Stomach smooth muscle (tissue), 2 donors: Measurements from ENCODE around the gene SLC38A10.

ENCODE experiments used
- H3K27ac ChIP-seq: one replicate; pipeline ENCODE4 v1.7.0; 2013; ENCODE audit warnings: mild to moderate bottlenecking, low read length, inconsistent platforms
- H3K27me3 ChIP-seq, 2 donors: one replicate each; pipeline ENCODE4 v1.7.0; 2013; ENCODE audit warnings: low read length in 2 of 2; ENCODE audit not compliant: insufficient read depth in 2 of 2, control insufficient read depth in 1 of 2
- H3K36me3 ChIP-seq, 2 donors: one replicate each; pipeline ENCODE4 v1.7.0; 2013; ENCODE audit warnings: low read length in 2 of 2; ENCODE audit not compliant: control insufficient read depth in 2 of 2, insufficient read depth in 2 of 2
- H3K4me1 ChIP-seq: one replicate; pipeline ENCODE4 v1.7.0; 2013; ENCODE audit warnings: low read length; ENCODE audit not compliant: control insufficient read depth, insufficient read depth
- H3K4me3 ChIP-seq, 2 donors: one replicate each; pipeline ENCODE4 v1.7.0; 2013; ENCODE audit warnings: low read length in 2 of 2
- H3K9ac ChIP-seq, 2 donors: one replicate each; pipeline ENCODE4 v1.7.0; 2013; ENCODE audit warnings: low read length in 2 of 2, mild to moderate bottlenecking in 1 of 2
- H3K9me3 ChIP-seq, 2 donors: one replicate each; pipeline ENCODE4 v1.7.0; 2013; ENCODE audit warnings: low read length in 2 of 2; ENCODE audit not compliant: control insufficient read depth in 2 of 2
- donor health status: healthy.
- donor health status: Pancreatic carcinoma.

The SLC38A10 gene

DNA sequence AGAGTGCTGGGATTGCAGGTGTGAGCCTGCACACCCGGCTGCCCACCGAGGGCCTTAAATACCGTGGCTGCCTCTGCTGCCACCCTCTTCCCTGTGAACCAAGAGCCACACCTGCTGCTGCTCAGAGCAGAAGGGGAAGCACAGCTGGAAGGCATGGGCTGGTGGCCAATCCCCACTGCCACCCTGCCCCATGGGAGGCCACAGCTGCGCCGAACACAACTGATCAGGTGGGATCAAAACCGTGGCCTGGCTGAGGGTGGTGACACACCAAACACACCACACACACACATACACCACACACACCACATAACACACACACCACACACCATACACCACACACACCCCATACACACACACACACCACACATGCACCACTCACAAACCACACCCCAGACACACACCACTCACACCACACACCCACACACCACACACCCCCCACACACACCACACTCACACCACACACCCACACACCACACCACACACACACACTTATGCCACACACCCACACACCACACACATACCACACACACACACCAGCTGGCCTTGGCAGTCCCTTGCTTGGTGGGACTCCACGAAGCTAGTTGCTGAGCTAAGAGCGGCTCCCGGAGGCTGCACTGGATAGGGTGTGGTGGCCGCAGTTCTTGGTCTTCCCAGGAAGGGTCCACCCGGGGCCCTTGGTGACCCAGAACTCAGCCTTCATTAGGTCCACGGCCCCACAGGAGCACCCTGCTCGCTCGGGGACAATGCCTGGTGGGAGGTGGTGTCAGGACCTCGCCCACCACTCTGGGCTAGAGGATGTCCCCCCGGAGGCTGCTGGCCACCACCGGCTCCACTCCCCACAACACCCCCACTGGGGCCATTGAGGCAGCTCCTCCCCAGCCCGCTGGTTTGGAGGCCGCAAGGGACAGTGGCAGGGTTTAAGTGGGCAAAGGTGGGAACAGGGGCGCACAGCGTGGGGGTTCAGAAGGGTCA lies 87.2 kb downstream of the SLC38A10 start:
- Histone ChIP-seq H3K4me3 (no peak overlapping the region), H3K4me1 (no peaks in the 10 kb centered on the region), H3K27ac (no peak overlapping the region), H3K9ac (no peak overlapping the region), H3K9me3 (no peaks in the 10 kb centered on the region), H3K36me3 (no peaks in the 10 kb centered on the region), H3K27me3 (no peaks in the 10 kb centered on the region)

DNA sequence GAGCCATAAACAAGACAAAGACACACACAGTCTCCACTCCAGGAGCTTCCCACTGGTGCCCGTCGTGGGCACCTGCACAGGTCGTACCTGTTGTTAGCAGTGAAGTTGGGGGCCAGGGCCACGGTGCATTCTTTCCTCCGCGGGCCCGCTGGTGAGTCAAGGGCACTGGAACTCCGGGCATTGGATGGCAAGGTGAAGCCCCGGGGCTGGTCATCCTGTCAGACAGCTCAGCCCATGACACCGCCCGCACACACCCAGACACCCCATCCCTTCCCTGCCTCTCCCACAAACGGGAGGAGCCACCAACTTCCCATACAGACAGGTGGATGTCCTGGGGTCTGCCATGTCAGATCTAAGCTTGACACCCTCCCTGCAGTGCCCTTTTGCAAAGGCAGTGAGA lies 88.5 kb downstream of the SLC38A10 start:
- H3K9me3 ChIP-seq, result no peaks in the 10 kb centered on the region
- H3K9ac ChIP-seq, result no peak overlapping the region
- H3K27ac ChIP-seq, result no peak overlapping the region
- H3K4me3 ChIP-seq, result no peak overlapping the region
- no peaks in the 10 kb centered on the region for H3K27me3 ChIP-seq
- H3K36me3 ChIP-seq, result no peaks in the 10 kb centered on the region
- H3K4me1 ChIP-seq, result no peaks in the 10 kb centered on the region

DNA sequence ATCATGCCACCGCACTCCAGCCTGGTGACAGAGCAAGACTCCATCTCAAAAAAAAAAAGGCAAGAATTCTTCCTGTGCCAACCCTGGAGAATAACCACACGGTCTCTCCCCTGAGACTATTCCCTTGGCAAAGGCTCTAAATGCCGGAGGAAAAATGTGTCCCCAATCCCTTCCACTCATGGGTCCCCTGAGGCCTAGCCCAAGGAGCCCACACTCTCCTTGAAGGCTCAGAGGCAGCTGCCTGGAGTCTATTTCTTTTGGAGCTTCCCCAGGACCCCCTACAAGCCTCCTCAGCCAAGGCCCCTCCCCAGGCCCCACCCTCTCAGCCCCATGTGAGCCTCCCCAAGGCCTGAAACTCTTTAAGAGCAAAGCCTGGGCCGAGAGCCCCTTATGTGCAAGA lies 88.9 kb downstream of the SLC38A10 start:
- Histone ChIP-seq H3K9me3 (no peaks in the 10 kb centered on the region), H3K27ac (no peak overlapping the region), H3K27me3 (no peaks in the 10 kb centered on the region), H3K4me1 (no peaks in the 10 kb centered on the region), H3K9ac (no peak overlapping the region), H3K4me3 (no peak overlapping the region), H3K36me3 (no peaks in the 10 kb centered on the region)

DNA sequence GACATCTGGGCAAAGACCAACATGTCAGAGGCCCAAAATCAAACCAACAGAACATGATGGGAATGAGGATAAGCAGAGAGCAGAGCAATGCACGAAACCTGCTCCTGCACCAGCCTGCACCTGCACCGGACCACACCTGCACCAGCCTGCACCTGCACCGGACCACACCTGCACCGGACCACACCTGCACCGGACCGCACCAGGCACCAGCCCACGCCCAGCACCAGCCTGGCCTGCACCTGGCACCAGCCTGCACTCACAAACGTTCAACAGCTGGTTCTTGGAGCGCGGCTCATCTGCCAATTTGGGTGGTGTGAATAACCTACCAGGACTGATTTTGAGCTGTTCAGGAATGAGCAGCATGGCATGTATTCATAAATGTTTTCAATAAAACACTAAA lies 90.5 kb downstream of the SLC38A10 start:
- Histone ChIP-seq H3K9ac (no peak overlapping the region), H3K27me3 (no peaks in the 10 kb centered on the region), H3K36me3 (no peaks in the 10 kb centered on the region), H3K4me1 (peaks cover under 1% of the 10 kb centered on the region), H3K9me3 (no peaks in the 10 kb centered on the region), H3K27ac (no peak overlapping the region), H3K4me3 (no peak overlapping the region)

GRCh38 chr17:81203136-81203535 lies 92.0 kb downstream of the SLC38A10 start:
- Histone ChIP-seq H3K9me3 (no peaks in the 10 kb centered on the region), H3K27ac (no peak overlapping the region), H3K4me1 (peaks cover 6% of the 10 kb centered on the region), H3K4me3 (no peak overlapping the region), H3K27me3 (no peaks in the 10 kb centered on the region), H3K9ac (no peak overlapping the region), H3K36me3 (no peaks in the 10 kb centered on the region)

- no peak overlapping the region for H3K9ac ChIP-seq
- peaks cover 6% of the 10 kb centered on the region for H3K4me1 ChIP-seq
- H3K4me3 ChIP-seq, result no peak overlapping the region
- no peaks in the 10 kb centered on the region for H3K27me3 ChIP-seq
- H3K36me3 ChIP-seq, result no peaks in the 10 kb centered on the region
- no peak overlapping the region for H3K27ac ChIP-seq
- H3K9me3 ChIP-seq, result no peaks in the 10 kb centered on the region
These were observed 92.8 kb downstream of the SLC38A10 start for GRCh38 chr17:81202318-81202717.

- Histone ChIP-seq H3K4me3 (no peak overlapping the region), H3K27ac (no peak overlapping the region), H3K4me1 (peaks cover 8% of the 10 kb centered on the region), H3K36me3 (no peaks in the 10 kb centered on the region), H3K27me3 (no peaks in the 10 kb centered on the region), H3K9me3 (no peaks in the 10 kb centered on the region), H3K9ac (no peak overlapping the region)
These were observed 94.2 kb downstream of the SLC38A10 start for GRCh38 chr17:81200695-81201580.

DNA sequence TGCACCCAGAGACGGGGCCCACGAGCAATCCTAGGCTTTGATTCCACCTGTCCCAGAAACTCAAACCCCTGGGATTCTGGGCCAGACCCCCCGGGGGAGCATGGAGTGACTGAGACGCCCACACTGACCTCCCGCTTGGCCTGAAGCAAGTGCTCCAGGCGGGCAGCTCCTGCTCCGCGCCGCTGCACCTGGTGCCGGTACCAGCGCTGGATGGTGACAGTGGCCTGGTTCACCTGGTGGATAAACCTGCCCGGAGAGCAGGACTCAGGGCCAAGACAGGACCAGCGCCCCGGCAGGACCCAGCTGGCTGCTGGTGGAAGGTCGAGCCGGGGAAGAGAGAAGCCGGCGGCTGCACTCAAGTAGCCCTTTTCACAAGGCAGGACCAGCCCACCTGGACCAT lies 94.9 kb downstream of the SLC38A10 start:
- Histone ChIP-seq H3K9me3 (no peaks in the 10 kb centered on the region), H3K4me1 (peaks cover 15% of the 10 kb centered on the region), H3K4me3 (no peak overlapping the region), H3K36me3 (no peaks in the 10 kb centered on the region), H3K27me3 (no peaks in the 10 kb centered on the region), H3K9ac (no peak overlapping the region), H3K27ac (no peak overlapping the region)

DNA sequence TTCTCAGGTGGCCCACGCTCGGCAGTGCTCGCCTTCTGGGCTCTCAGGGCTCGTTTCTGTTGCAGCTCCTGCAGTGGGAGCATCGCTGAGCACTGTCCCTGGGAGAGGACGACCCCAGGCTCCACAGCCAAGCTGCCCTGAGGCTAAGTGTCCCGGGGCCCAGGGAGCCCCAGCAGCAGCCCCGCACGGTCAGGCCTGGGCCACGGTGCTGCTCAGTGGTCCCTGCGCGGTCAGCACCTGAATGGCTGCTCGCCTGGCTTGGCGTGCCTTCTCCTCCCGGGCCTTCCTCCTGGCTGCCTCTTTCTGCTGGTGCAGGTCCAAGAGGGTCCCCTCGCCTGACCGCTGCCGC lies 95.7 kb downstream of the SLC38A10 start:
- H3K9me3 ChIP-seq, result no peaks in the 10 kb centered on the region
- no peak overlapping the region for H3K27ac ChIP-seq
- no peak overlapping the region for H3K9ac ChIP-seq
- H3K36me3 ChIP-seq, result no peaks in the 10 kb centered on the region
- H3K4me3 ChIP-seq, result no peak overlapping the region
- peaks cover 19% of the 10 kb centered on the region for H3K4me1 ChIP-seq
- no peaks in the 10 kb centered on the region for H3K27me3 ChIP-seq

- Histone ChIP-seq H3K9ac (no peak overlapping the region), H3K9me3 (no peaks in the 10 kb centered on the region), H3K27ac (no peak overlapping the region), H3K4me1 (peaks cover 22% of the 10 kb centered on the region), H3K36me3 (no peaks in the 10 kb centered on the region), H3K4me3 (no peak overlapping the region), H3K27me3 (no peaks in the 10 kb centered on the region)
These were observed 96.2 kb downstream of the SLC38A10 start for GRCh38 chr17:81198826-81199481.
